A549 (cell line): ENCODE data around the gene SLC35A3. TPM values are rescaled to one million over a fixed set of nuclear protein-coding genes. Genes with fewer than 3 reads are reported as not detected.

Source experiments
- ATAC-seq, 2 experiments: fragments of 200-7000 bp in 1 of 2; fragments of >200 bp in 1 of 2; cut with Nextera tagmentation in 1 of 2; cut with Tn5 transposase in 1 of 2; 3 replicates each; pipeline versions ENCODE4 v1.8.0 to v1.9.1; 2018 to 2020; ENCODE audit warnings: mild to moderate bottlenecking in 1 of 2, moderate library complexity in 1 of 2
- CTCF ChIA-PET: fragments of 300-600 bp; sonication (Branson Sonifier 250); formaldehyde crosslinking; extraction: SDS; loops from one replicate; lab custom pipeline; 2021; ENCODE audit warnings: antibody characterized with exemption, inconsistent platforms; lab: Yijun Ruan, JAX
- POLR2A ChIA-PET: fragments of 350-600 bp; formaldehyde crosslinking; extraction: SDS; loops from one replicate; lab custom pipeline; 2021; ENCODE audit warnings: antibody characterized with exemption, inconsistent platforms; lab: Yijun Ruan, JAX
- DNase-seq, 2 experiments: peaks; one replicate each; pipeline versions ENCODE4 v3.0.0 to v3.0.0-alpha.2; 2011 to 2016; ENCODE audit warnings: low read depth in 1 of 2, low spot score in 1 of 2
- FAIRE-seq: peaks from 2 replicates; lab custom pipeline; 2011; peaks lifted over from hg19 to GRCh38; lab: Jason Lieb, UNC
- H3K27ac ChIP-seq, 2 experiments: fragments of >200 bp; sonication (Bioruptor Twin); formaldehyde crosslinking; 3 replicates each; pipeline ENCODE4 v1.5.1; 2016 to 2017
- H3K4me1 ChIP-seq: fragments of >200 bp; sonication (Bioruptor Twin); formaldehyde crosslinking; 3 replicates; pipeline ENCODE4 v1.6.1; 2016
- H3K4me2 ChIP-seq: fragments of >200 bp; sonication (Bioruptor Twin); formaldehyde crosslinking; 3 replicates; pipeline ENCODE4 v1.6.1; 2016
- H3K4me3 ChIP-seq: fragments of >200 bp; sonication (Bioruptor Twin); formaldehyde crosslinking; 3 replicates; pipeline ENCODE4 v1.5.1; 2016
- H3K9me3 ChIP-seq: fragments of >200 bp; sonication (Bioruptor Twin); formaldehyde crosslinking; 3 replicates; pipeline ENCODE4 v1.6.1; 2016
- CBX8 ChIP-seq: fragments of 200-600 bp; sonication (generic); IDR thresholded peaks from 2 replicates; pipeline ENCODE4 v1.6.1; 2016
- CHD2 ChIP-seq: fragments of 150-350 bp; IDR thresholded peaks from 2 replicates; pipeline ENCODE4 v1.6.1; 2014; ENCODE audit warnings: low read length; ENCODE audit not compliant: partially characterized antibody
- CHD4 ChIP-seq: fragments of 200-600 bp; sonication (generic); IDR thresholded peaks from 2 replicates; pipeline ENCODE4 v1.6.1; 2016; ENCODE audit warnings: antibody characterized with exemption, mild to moderate bottlenecking, borderline replicate concordance
- EHMT2 ChIP-seq: fragments of 200-600 bp; sonication (generic); IDR thresholded peaks from 2 replicates; pipeline ENCODE4 v1.6.1; 2016; ENCODE audit warnings: antibody characterized with exemption, low read depth, mild to moderate bottlenecking, moderate library complexity
- EP300 ChIP-seq, 2 experiments: fragments of >200 bp; sonication (Bioruptor Twin); formaldehyde crosslinking; IDR thresholded peaks; 2 replicates in 1 of 2; 3 replicates in 1 of 2; pipeline ENCODE4 v1.6.1; 2016 to 2017
- GATA3 ChIP-seq: IDR thresholded peaks from 2 replicates; pipeline ENCODE4 v1.6.1; 2012; ENCODE audit warnings: borderline replicate concordance
- HOXB13 ChIP-seq: fragments of 250-450 bp; sonication (Bioruptor Pico); IDR thresholded peaks from 2 replicates; pipeline ENCODE4 v1.5.0; 2020; ENCODE audit warnings: low read depth, mild to moderate bottlenecking, moderate library complexity
- JUNB ChIP-seq: fragments of >200 bp; sonication (Bioruptor Twin); formaldehyde crosslinking; IDR thresholded peaks from 2 replicates; pipeline ENCODE4 v1.6.1; 2016
- KDM5A ChIP-seq: fragments of 200-600 bp; sonication (generic); IDR thresholded peaks from 2 replicates; pipeline ENCODE4 v1.6.1; 2016; ENCODE audit warnings: antibody characterized with exemption, mild to moderate bottlenecking
- MAFK ChIP-seq: fragments of 450-650 bp; IDR thresholded peaks from 2 replicates; pipeline ENCODE4 v1.6.1; 2014; ENCODE audit not compliant: partially characterized antibody
- MAZ ChIP-seq: fragments of 150-350 bp; IDR thresholded peaks from 2 replicates; pipeline ENCODE4 v1.6.1; 2014; ENCODE audit warnings: antibody characterized with exemption, low read depth, low read length, borderline replicate concordance
- MYC ChIP-seq: IDR thresholded peaks from 2 replicates; pipeline ENCODE4 v1.6.1; 2012; ENCODE audit warnings: mild to moderate bottlenecking, inconsistent platforms, low read length, improper control_type of control experiment, borderline replicate concordance
- NPAS2 ChIP-seq: fragments of 250-450 bp; sonication (Bioruptor Pico); IDR thresholded peaks from 2 replicates; pipeline ENCODE4 v1.8.0; 2022; ENCODE audit warnings: mild to moderate bottlenecking, moderate library complexity, borderline replicate concordance
- NR3C1 ChIP-seq: fragments of >200 bp; sonication (Bioruptor Twin); formaldehyde crosslinking; IDR thresholded peaks from 3 replicates; pipeline ENCODE4 v1.6.1; 2017
- POLR2A ChIP-seq: IDR thresholded peaks from 2 replicates; pipeline ENCODE4 v1.6.1; 2012; ENCODE audit warnings: mild to moderate bottlenecking, low read length
- POLR2AphosphoS2 ChIP-seq: conservative IDR thresholded peaks from 2 replicates; pipeline ENCODE4 v1.6.1; 2012; ENCODE audit warnings: low read length, improper control_type of control experiment, inconsistent platforms
- RCOR1 ChIP-seq: fragments of 150-350 bp; IDR thresholded peaks from 2 replicates; pipeline ENCODE4 v1.6.1; 2014; ENCODE audit warnings: antibody characterized with exemption, low read length, low read depth
- RNF2 ChIP-seq: fragments of 200-600 bp; sonication (generic); IDR thresholded peaks from 2 replicates; pipeline ENCODE4 v1.6.1; 2016; ENCODE audit warnings: low read depth, mild to moderate bottlenecking, antibody characterized with exemption, moderate library complexity, borderline replicate concordance
- TFCP2L1 ChIP-seq: fragments of 250-450 bp; sonication (Bioruptor Pico); IDR thresholded peaks from 2 replicates; pipeline ENCODE4 v1.5.0; 2021; ENCODE audit warnings: mild to moderate bottlenecking
- TP53 ChIP-seq: fragments of 250-450 bp; sonication (Bioruptor Pico); IDR thresholded peaks from 2 replicates; pipeline ENCODE4 v1.5.0; 2021; ENCODE audit warnings: mild to moderate bottlenecking, moderate library complexity
- ZSCAN20 ChIP-seq: fragments of 250-450 bp; sonication (Bioruptor Pico); IDR thresholded peaks from 2 replicates; pipeline ENCODE4 v1.8.0; 2022; ENCODE audit warnings: mild to moderate bottlenecking, moderate library complexity
- WGBS: methylation state at CpG from one replicate; pipeline ENCODE4 v1.1.6; 2017; ENCODE audit errors: missing lambda C conversion rate; 5-methylcytosine and 5-hydroxymethylcytosine counted together
- polyA plus RNA-seq, 4 experiments: library from polyadenylated mRNA; depleted of rRNA in 3 of 4; stranded (reverse); fragments of >200 nt; fragmentation: RNase III in 1 of 4; extraction: RNeasy Plus Mini Kit Qiagen cat#74134 plus additional on column Dnase treatment in 1 of 4; gene quantifications; 2 replicates in 3 of 4; 3 replicates in 1 of 4; pipeline ENCODE4 v1.2.3, GENCODE V29; 2011 to 2017
- TF ChIP-seq, protein P1 (sequence below): fragments of 450-650 bp; IDR thresholded peaks from 2 replicates; pipeline ENCODE4 v1.6.1; 2014; ENCODE audit warnings: antibody characterized with exemption
- TF ChIP-seq, protein P2 (sequence below): fragments of >200 bp; sonication (Bioruptor Twin); formaldehyde crosslinking; IDR thresholded peaks from 2 replicates; pipeline ENCODE4 v1.6.1; 2016
- TF ChIP-seq, protein P3 (sequence below): fragments of 250-450 bp; sonication (Bioruptor Pico); IDR thresholded peaks from 2 replicates; pipeline ENCODE4 v1.5.0; 2020; ENCODE audit warnings: low read depth, mild to moderate bottlenecking, moderate library complexity

Gene SLC35A3
- polyA plus RNA-seq, 2 of the 4 experiments (the other 2 are of a cell fraction) = 9.6 to 15.1 TPM

DNA sequence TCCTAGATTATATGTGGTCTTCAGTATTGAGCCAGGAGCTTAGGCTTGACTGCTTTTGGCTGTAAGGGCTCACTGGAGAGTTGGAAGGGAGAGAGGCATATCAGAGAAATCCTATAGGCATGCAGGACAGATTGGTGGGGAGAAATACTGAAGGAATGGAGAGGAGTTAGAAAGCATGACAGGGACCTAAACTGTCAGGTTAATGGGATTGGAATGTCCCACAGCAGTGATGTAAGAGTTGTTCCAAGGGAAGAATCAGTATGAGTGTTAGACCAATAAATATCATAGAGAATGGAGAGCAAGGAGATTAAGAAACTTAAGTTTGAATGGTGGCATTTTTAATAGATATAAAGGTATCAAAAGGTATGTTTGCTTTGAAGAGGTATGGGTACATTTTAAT lies 39.7 kb downstream of the SLC35A3 start:
- ChIA-PET POLR2A (no interaction called here), CTCF (no interaction called here)
- DNase-seq (no peak), ATAC-seq (no peak), FAIRE-seq (no peak)
- TF ChIP-seq POLR2A (no peak), CBX8 (no peak), KDM5A (no peak), TFCP2L1 (CRISPR knock-in tag) (no peak), POLR2AphosphoS2 (no peak), EP300 (IDR thresholded peaks at IDR 0.05) (no peak), NR3C1 (no peak), RNF2 (no peak), MYC (no peak), CHD2 (no peak), ZSCAN20 (CRISPR knock-in tag) (no peak), EHMT2 (no peak), GATA3 (no peak), HOXB13 (CRISPR knock-in tag) (no peak), JUNB (no peak), MAZ (no peak), CHD4 (no peak)
- TF ChIP-seq, protein P1, sequence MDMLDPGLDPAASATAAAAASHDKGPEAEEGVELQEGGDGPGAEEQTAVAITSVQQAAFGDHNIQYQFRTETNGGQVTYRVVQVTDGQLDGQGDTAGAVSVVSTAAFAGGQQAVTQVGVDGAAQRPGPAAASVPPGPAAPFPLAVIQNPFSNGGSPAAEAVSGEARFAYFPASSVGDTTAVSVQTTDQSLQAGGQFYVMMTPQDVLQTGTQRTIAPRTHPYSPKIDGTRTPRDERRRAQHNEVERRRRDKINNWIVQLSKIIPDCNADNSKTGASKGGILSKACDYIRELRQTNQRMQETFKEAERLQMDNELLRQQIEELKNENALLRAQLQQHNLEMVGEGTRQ = no peak
- TF ChIP-seq, protein P2, sequence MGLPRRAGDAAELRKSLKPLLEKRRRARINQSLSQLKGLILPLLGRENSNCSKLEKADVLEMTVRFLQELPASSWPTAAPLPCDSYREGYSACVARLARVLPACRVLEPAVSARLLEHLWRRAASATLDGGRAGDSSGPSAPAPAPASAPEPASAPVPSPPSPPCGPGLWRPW = no peak
- TF ChIP-seq, protein P3, sequence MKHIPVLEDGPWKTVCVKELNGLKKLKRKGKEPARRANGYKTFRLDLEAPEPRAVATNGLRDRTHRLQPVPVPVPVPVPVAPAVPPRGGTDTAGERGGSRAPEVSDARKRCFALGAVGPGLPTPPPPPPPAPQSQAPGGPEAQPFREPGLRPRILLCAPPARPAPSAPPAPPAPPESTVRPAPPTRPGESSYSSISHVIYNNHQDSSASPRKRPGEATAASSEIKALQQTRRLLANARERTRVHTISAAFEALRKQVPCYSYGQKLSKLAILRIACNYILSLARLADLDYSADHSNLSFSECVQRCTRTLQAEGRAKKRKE (CRISPR knock-in tag) = no peak
- TF ChIP-seq, all 56 proteins: peak for 0
- Histone ChIP-seq H3K4me3 (no peak overlapping the region), H3K9me3 (no peaks in the 10 kb centered on the region), H3K27ac (no peak overlapping the region), H3K4me1 (no peaks in the 10 kb centered on the region), H3K4me2 (no peak overlapping the region)

DNA sequence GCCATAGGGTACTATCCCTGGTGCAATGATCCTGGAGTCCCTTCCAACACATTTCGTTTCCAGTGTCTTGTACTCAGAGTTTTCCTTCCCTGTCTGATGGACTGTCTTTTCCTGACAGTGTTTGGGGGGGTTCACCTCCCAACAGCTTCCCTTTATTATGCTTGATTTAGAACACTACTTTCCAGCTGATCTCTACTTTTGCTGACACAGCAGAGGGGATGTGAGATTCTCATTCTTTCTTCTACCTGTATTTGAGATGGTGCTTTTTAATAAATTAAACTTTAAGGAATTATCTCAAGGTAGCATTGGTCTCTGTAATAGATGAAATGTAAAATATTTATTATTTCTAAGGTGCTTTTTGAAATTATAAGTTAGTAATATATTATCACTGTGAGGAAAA lies 41.0 kb downstream of the SLC35A3 start:
- no peak overlapping the region for H3K4me3 ChIP-seq
- no peak for DNase-seq
- no peak for FAIRE-seq
- TF ChIP-seq MYC (no peak), MAFK (peak; percentile 74)
- TF ChIP-seq, all 56 proteins: peak for 1
- ATAC-seq = no peak
- CTCF ChIA-PET = no interaction called here
- H3K4me2 ChIP-seq = no peak overlapping the region
- WGBS = 78% methylated on average over 1 of the region's 1 CpG
- H3K27ac ChIP-seq = no peak overlapping the region
- POLR2A ChIA-PET = no interaction called here
- no peaks in the 10 kb centered on the region for H3K9me3 ChIP-seq
- no peaks in the 10 kb centered on the region for H3K4me1 ChIP-seq

DNA sequence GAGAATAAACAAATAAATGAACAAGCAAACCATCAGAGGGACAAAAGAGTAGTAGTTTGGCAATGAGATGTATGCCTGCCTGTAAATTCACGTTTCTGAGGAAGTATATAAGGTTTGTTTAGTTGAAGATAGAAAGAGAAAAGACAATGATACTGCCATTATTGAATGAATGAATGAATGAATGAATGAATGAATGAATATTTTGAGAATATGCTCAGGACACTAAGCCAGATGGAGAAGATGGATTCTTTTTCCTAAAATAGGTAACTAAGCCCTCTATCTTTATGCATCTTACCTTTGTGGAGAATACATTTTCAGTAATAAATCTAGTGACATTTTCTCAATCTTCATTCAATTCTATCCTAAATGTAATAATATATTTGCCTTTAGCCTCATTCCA lies 49.4 kb downstream of the SLC35A3 start:
- no peak overlapping the region for H3K4me3 ChIP-seq
- H3K9me3 ChIP-seq = no peaks in the 10 kb centered on the region
- 85% methylated on average over 1 of the region's 1 CpG for WGBS
- no peak for FAIRE-seq
- H3K27ac ChIP-seq = no peak overlapping the region
- no peak for ATAC-seq
- no peak for DNase-seq
- CTCF ChIA-PET = no interaction called here
- POLR2A ChIA-PET = no interaction called here
- H3K4me1 ChIP-seq = no peaks in the 10 kb centered on the region
- TF ChIP-seq NPAS2 (CRISPR knock-in tag) = no peak
- no peak for TF ChIP-seq RCOR1
- TF ChIP-seq JUNB = no peak
- no peak for TF ChIP-seq TP53 (CRISPR knock-in tag)
- no peak overlapping the region for H3K4me2 ChIP-seq
